Mucosa of rectum (tissue), 2 donors: ENCODE measurements around the gene GBX2.

Source experiments
- H3K27ac ChIP-seq, 2 donors: one replicate each; pipeline ENCODE4 v1.7.0; 2013; ENCODE audit warnings: inconsistent platforms in 2 of 2, low read depth in 2 of 2, low read length in 2 of 2
- H3K27me3 ChIP-seq, 2 donors: one replicate each; pipeline ENCODE4 v1.7.0; 2013; ENCODE audit warnings: low read length in 2 of 2; ENCODE audit not compliant: control insufficient read depth in 2 of 2, insufficient read depth in 2 of 2
- H3K36me3 ChIP-seq, 2 donors: one replicate each; pipeline ENCODE4 v1.7.0; 2013; ENCODE audit warnings: low read length in 2 of 2; ENCODE audit not compliant: control insufficient read depth in 2 of 2, insufficient read depth in 2 of 2
- H3K4me1 ChIP-seq, 2 donors: one replicate each; pipeline ENCODE4 v1.7.0; 2013; ENCODE audit warnings: low read length in 2 of 2, mild to moderate bottlenecking in 1 of 2; ENCODE audit not compliant: control insufficient read depth in 2 of 2, insufficient read depth in 2 of 2
- H3K4me3 ChIP-seq, 2 donors: one replicate each; pipeline ENCODE4 v1.7.0; 2013; ENCODE audit warnings: low read length in 2 of 2
- H3K9ac ChIP-seq, 2 donors: one replicate each; pipeline ENCODE4 v1.7.0; 2013; ENCODE audit warnings: low read length in 2 of 2, low read depth in 1 of 2, mild to moderate bottlenecking in 1 of 2
- H3K9me3 ChIP-seq, 2 donors: one replicate each; pipeline ENCODE4 v1.7.0; 2013; ENCODE audit warnings: low read length in 2 of 2; ENCODE audit not compliant: control insufficient read depth in 2 of 2
- donor health status: healthy.
- donor health status: Normal muscosa, but diverticular disease.

GBX2 gene

DNA sequence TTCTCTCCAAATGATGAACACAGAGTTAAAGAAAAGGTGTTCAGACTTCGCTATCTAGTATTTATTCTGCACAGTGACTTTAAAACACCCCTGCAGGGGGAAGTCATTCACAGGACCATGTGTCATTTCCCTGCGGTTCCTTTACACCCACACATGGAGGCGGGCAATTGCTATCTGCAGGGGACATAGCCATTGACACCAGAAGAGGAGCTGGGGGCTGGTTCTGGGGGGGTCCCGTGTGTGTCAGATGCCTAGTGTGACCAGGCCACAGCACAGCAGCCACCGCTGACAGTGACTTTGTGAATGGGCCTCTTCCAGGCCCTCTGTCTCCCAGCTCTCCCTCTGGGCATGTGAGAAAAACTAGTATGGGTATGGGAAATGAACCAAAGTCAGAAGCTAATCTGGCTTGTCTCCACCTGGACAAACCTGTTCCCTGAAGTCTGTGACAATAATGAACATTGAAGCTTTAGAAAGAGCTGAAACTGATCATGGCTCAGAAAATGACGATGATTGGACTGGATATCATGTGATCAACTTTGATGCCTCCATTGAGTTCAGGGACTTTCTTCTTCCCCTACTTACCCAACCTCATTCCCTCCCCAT, 7.5 kb upstream of the GBX2 start:
- no peak overlapping the region for H3K9ac ChIP-seq
- H3K4me3 ChIP-seq: no peak overlapping the region
- H3K27ac ChIP-seq: no peak overlapping the region
- no peaks in the 10 kb centered on the region for H3K36me3 ChIP-seq
- no peaks in the 10 kb centered on the region for H3K9me3 ChIP-seq
- H3K27me3 ChIP-seq: peaks cover 62 to 84% of the 10 kb centered on the region in 2 donors
- H3K4me1 ChIP-seq: peaks cover 3 to 6% of the 10 kb centered on the region in 2 donors

DNA sequence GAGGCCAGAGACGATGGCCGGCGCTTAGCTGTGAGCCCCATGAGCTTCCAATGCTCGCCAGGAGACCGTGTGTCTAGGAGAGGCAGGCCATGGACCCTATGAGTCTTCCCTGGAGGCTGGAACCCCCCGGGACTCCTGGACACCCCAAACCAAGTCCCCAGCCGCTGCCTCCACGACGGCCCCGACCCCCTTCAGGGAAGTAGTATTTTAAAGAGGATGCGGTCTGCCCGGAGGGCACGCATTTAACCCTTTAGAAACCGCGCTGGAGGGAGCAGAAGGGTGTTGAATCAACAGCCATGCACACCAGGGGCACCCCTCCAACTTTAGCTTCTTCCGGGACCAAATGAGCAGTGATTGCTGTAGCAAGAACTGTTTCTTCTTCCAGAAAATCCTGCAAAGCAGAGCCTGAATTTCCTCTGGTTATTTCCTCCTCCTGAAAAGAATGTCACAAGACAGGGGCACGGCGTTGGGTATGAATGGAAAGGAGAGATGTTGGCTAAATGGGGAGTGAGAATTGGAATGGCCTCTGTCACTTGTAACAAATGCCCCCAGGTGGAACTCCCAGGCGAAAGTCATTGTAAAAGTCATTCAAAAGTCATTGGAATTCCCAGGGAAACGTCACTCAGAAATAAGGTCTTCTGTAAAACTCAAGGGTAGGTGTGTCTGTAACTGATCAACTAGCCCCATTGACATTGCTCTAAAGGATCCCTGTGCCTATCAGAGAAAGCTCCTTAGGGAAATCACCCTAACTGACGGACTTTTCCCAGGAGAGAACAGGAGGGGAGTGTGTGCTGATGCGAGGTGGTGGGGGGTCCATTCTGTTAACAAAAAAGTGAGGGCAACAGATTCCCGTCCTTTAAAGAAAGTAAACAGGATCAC, 5.8 kb upstream of the GBX2 start:
- Histone ChIP-seq H3K36me3 (no peaks in the 10 kb centered on the region), H3K27me3 (peaks cover 66 to 86% of the 10 kb centered on the region in 2 donors), H3K27ac (no peak overlapping the region), H3K9ac (no peak overlapping the region), H3K9me3 (no peaks in the 10 kb centered on the region), H3K4me3 (no peak overlapping the region), H3K4me1 (peaks cover 3 to 6% of the 10 kb centered on the region in 2 donors)

DNA sequence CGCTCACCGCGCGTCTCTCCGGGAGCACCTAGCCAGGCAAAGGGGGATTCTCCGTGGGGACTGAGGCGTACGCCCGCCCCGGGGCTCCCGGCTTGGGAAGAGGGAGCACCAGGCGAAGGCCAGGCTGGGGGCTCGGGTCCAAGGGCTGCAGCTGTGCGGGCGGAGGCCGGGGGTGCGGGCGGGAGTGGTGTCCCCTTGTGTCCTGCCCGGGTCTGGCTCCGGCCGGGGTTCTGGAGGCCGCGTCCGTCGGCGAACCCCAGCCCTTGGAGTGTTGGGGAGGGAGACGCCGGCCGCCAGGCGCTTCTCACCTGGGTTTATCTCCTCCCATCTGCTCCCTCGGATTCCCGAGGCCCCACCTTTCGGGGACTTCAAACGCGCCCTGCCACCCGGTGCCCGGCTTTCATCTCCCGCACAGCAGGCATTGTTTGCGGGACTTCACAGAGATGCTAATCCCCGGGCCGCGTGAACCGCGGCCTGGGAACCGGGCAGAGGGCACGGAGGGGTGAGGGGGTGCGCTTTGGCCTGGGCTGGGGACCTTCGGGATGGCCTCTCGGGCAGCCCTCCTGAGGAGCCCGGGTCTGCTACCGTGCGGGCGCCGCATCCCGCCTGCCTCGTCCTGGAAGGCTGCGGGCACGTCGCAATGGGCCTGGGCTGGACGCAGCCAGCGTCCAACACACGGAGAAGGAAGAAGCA, 5.0 kb upstream of the GBX2 start:
- Histone ChIP-seq H3K27ac (no peak overlapping the region), H3K27me3 (peaks cover 63 to 84% of the 10 kb centered on the region in 2 donors), H3K9ac (no peak overlapping the region), H3K4me1 (peaks cover 0 to 3% of the 10 kb centered on the region in 2 donors), H3K4me3 (no peak overlapping the region), H3K36me3 (no peaks in the 10 kb centered on the region), H3K9me3 (no peaks in the 10 kb centered on the region)

DNA sequence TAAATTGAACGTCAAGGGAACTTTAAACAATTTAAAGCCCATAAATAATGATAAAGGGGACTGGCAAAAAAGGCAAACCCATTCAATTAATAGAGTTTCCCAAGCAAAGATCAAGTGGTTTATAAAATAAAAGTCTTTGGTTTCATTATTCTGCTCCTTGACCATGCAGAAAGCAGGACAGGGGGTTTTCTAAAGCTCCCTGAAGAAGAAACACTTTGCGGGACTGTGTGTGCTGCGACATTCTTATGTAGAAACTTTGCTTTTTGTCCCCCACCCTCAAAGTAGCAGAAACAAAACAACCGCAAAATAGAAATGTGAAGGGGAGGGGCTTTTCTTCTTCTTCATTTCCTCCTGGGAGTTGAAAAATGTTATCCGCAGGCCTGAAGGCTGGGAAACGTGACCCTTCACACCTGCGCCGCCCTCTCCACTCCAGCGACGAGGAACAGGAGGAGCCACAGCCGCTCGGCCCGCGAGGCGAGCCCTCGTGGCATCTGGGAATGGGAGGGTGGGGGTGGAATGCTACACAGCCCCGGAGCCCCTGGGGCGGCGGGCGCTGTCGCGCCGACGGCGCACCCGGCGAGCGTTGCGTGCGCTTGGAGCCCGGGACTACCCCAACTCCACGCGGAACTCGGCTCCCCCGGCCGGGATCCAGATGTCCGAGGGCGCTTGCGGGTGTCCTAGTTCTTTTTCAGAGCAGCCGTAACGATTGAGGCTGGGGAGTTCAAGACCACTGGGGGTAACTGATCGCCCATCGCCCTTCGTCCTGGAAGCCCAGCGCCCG, 4.3 kb upstream of the GBX2 start:
- Histone ChIP-seq H3K27ac (no peak overlapping the region), H3K4me1 (peaks cover 0 to under 1% of the 10 kb centered on the region in 2 donors), H3K27me3 (peaks cover 63 to 79% of the 10 kb centered on the region in 2 donors)

DNA sequence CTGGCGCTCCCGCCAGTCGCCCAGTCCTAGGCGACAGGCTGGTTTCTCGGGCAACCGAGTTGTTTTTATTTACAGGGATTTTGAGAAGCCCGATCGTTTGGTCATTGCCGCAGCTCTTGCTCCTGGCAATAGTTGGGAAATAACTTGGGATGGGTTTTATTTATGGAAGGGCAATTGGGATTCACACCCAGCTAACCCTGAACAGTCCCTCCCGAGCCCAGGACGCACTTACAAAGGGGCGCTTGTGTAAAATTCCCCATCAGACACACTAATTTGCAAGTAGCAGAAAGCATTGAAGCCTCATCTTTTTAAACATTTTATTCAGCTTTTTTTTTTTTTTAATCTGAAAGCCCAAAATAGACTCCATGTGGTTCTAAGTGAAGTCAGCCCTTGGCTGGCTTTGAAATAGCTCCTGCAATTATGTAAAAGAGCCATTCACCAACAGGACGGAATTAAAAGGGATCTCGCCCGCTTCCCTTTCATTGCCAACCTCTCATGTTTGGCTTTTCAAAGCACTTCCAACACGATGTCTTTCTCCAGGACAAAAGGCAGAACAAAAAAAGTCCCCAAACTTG, 3.6 kb upstream of the GBX2 start:
- H3K27me3 ChIP-seq: peaks cover 62 to 83% of the 10 kb centered on the region in 2 donors
- H3K27ac ChIP-seq: no peak overlapping the region
- H3K9ac ChIP-seq: no peak overlapping the region
- H3K4me3 ChIP-seq: no peak overlapping the region
- no peaks in the 10 kb centered on the region for H3K36me3 ChIP-seq
- peaks cover 0 to 4% of the 10 kb centered on the region in 2 donors for H3K4me1 ChIP-seq
- H3K9me3 ChIP-seq: no peaks in the 10 kb centered on the region

More for the DNA sequence above, 4.3 kb upstream of the GBX2 start:
- H3K4me3 ChIP-seq: no peak overlapping the region
- no peaks in the 10 kb centered on the region for H3K36me3 ChIP-seq
- H3K9me3 ChIP-seq: no peaks in the 10 kb centered on the region
- H3K9ac ChIP-seq: no peak overlapping the region

DNA sequence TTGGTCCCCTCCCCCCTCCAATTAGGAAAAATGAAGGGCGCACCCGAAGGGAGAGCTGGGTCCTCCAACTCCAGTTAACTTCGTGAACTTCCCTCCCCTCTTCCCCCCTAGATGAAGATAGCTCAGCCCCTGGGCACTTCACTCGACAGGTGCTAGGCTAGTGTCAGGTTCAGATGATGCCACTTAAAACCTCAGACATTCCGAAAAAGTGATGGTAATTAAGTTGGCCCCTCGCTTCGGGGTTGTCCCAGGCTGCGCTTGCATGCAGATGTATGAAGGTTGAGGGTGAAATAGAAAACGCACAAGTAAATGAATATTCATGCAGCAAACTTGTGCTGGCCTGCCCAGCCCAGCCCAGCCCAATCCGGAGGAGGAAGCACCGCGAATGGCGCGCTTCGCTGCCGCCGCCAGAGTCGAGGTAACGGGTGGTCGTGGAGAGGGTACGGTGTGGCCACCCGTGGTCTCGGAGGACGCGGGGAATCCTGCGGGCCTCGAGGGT, 3.0 kb upstream of the GBX2 start:
- no peaks in the 10 kb centered on the region for H3K9me3 ChIP-seq
- H3K27me3 ChIP-seq: peaks cover 61 to 88% of the 10 kb centered on the region in 2 donors
- no peak overlapping the region for H3K9ac ChIP-seq
- H3K27ac ChIP-seq: no peak overlapping the region
- H3K36me3 ChIP-seq: no peaks in the 10 kb centered on the region
- no peak overlapping the region for H3K4me3 ChIP-seq
- peaks cover 0 to 5% of the 10 kb centered on the region in 2 donors for H3K4me1 ChIP-seq

DNA sequence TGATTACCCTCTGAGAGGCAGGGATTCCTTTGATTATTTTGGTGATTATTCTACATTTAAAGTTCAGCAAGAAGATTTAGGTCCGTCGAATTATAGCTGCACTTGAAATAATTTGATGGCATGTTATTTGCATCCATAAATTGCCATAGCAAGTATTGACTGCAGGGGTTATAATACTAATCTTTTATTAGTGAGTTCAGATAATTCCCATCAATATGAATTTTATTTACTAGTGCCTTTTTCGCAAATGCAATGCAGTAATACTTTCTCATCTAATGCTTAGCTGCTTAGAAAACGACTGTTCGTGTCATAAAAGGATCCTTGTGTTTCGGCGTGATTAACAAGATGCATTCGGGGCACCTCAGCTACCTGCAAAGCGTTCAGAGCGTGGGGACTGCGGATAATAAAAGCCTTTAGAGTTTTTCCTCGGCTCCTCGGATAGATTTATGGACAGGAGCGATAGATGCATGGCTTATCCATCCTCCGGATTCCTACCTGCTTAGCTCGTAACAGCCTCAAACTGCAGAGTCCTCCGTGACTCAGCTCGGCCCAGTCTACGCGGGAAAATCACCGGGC, 2.5 kb upstream of the GBX2 start:
- H3K27ac ChIP-seq: no peak overlapping the region
- H3K27me3 ChIP-seq: peaks cover 66 to 89% of the 10 kb centered on the region in 2 donors
- no peak overlapping the region for H3K9ac ChIP-seq
- no peak overlapping the region for H3K4me3 ChIP-seq
- peaks cover 0 to 5% of the 10 kb centered on the region in 2 donors for H3K4me1 ChIP-seq
- no peaks in the 10 kb centered on the region for H3K9me3 ChIP-seq
- no peaks in the 10 kb centered on the region for H3K36me3 ChIP-seq

DNA sequence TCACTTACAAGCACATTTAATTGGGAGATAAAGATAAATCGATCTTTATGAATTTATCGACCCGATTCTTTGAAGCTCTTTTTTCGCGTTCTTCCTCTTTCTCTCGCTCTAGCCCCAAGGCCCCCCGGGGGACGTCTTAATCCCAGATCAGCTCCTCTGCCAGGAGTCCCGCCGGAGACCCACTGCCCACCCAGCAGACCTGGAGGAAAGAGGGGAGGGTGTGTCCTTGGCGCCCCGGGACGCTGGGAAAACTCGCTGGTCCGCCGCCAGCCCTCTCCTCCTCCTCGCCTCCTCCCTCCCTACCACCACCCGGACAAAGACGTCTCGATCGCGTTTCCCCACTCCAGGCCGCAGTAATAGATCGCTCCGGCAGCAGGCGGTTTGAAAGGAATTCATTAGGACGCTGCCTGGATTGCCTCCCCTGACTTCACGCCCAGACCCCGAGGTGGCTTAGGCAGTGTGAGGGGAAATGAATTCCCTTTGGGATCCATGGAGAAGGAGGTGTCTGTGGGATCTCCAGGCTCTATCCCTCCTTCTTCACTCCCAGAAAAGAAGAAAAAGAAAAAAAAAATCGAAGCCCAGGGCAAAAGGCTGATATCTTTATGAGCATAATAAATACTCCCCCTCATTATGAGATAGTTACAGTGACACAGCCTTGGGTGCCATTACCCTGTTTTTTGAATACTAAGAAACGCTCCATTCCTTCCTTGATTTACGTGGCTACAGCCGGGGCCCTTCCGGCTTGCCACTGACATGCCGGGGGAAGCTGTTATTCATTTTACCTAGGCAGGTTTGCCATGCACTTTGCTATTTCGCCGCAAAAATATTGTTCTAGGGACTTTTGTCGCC, 1.8 kb upstream of the GBX2 start:
- Histone ChIP-seq H3K9me3 (no peaks in the 10 kb centered on the region), H3K4me1 (peaks cover 0 to 5% of the 10 kb centered on the region in 2 donors), H3K4me3 (no peak overlapping the region), H3K36me3 (no peaks in the 10 kb centered on the region), H3K9ac (no peak overlapping the region), H3K27ac (no peak overlapping the region), H3K27me3 (peaks cover 64 to 90% of the 10 kb centered on the region in 2 donors)
